GM23338 (cell line): ENCODE data around the gene TBC1D3B.
"Not testable (repeated sequence)": the region's sequence is repeated elsewhere in the genome, so short reads cannot be mapped to it uniquely, and the experiment has no call there.

ENCODE experiments used
- CREB1 ChIP-seq: fragments of 250-450 bp; sonication (Bioruptor Pico); IDR thresholded peaks from 2 replicates; pipeline ENCODE4 v1.5.0; 2020; ENCODE audit warnings: low read depth, mild to moderate bottlenecking, moderate library complexity
- CTCF ChIP-seq, 2 experiments: fragments of 200-600 bp in 1 of 2; sonication (generic) in 1 of 2; conservative IDR thresholded peaks; 2 replicates each; pipeline versions ENCODE4 v1.5.1 to v1.6.1; 2016 to 2017; ENCODE audit warnings: antibody characterized with exemption in 2 of 2, low read depth in 2 of 2, mild to moderate bottlenecking in 2 of 2, moderate library complexity in 1 of 2
- EZH2 ChIP-seq: fragments of 200-600 bp; sonication (generic); IDR thresholded peaks from one replicate; pipeline ENCODE4 v1.8.0; 2017; ENCODE audit warnings: antibody characterized with exemption, mild to moderate bottlenecking, low read depth; ENCODE audit not compliant: unreplicated experiment
- EZH2phosphoT487 ChIP-seq: fragments of 200-600 bp; sonication (generic); IDR thresholded peaks from one replicate; pipeline ENCODE4 v1.8.1; 2018; ENCODE audit warnings: antibody characterized with exemption; ENCODE audit not compliant: unreplicated experiment
- NANOG ChIP-seq: IDR thresholded peaks from 2 replicates; pipeline ENCODE4 v1.6.1; 2016; ENCODE audit warnings: antibody characterized with exemption, borderline replicate concordance
- POLR2AphosphoS5 ChIP-seq: IDR thresholded peaks from 2 replicates; pipeline ENCODE4 v1.6.1; 2016; ENCODE audit warnings: antibody characterized with exemption, low read depth
- REST ChIP-seq: IDR thresholded peaks from one replicate; pipeline ENCODE4 v1.6.1; 2018; ENCODE audit warnings: antibody characterized with exemption; ENCODE audit not compliant: unreplicated experiment
- ZNF462 ChIP-seq: fragments of 250-450 bp; sonication (Bioruptor Pico); IDR thresholded peaks from 2 replicates; pipeline ENCODE4 v1.5.0; 2020; ENCODE audit warnings: mild to moderate bottlenecking, moderate library complexity

- peak; percentile 6 to 17; a peak in 1 of 4 replicates for TF ChIP-seq CTCF (conservative IDR thresholded peaks at IDR 0.05; ENCODE audit: low read depth in 2 of 2)
- not testable (repeated sequence) for TF ChIP-seq REST; EZH2; POLR2AphosphoS5; NANOG; EZH2phosphoT487; ZNF462 (CRISPR knock-in tag); CREB1 (CRISPR knock-in tag)
Measured at GRCh38 chr17:36221581-36222100, 45.2 kb upstream of the TBC1D3B start.
